H9 (cell line): Measurements from ENCODE around the gene NOXA1. TPM values are rescaled to one million over a fixed set of nuclear protein-coding genes. Genes with fewer than 3 reads are reported as not detected.

ENCODE experiments used
- DNase-seq: peaks from one replicate; pipeline ENCODE4 v3.0.0-alpha.2; 2017
- H2AFZ ChIP-seq: one replicate; pipeline ENCODE4 v1.6.1; 2013; ENCODE audit warnings: mild to moderate bottlenecking, low read length, control low read depth, moderate library complexity
- H2AK5ac ChIP-seq: 2 replicates; pipeline ENCODE4 v1.6.1; 2013; ENCODE audit warnings: low read length, control low read depth, mixed read lengths; ENCODE audit not compliant: insufficient read length
- H2BK120ac ChIP-seq: one replicate; pipeline ENCODE4 v1.6.1; 2013; ENCODE audit warnings: low read depth, mild to moderate bottlenecking, low read length, control low read depth, inconsistent platforms; ENCODE audit not compliant: poor library complexity, severe bottlenecking
- H2BK12ac ChIP-seq: 2 replicates; pipeline ENCODE4 v1.6.1; 2013; ENCODE audit warnings: low read length, control low read depth, mixed read lengths, low read depth; ENCODE audit not compliant: insufficient read length
- H2BK15ac ChIP-seq: 2 replicates; pipeline ENCODE4 v1.6.1; 2013; ENCODE audit warnings: low read depth, low read length, control low read depth
- H2BK20ac ChIP-seq: one replicate; pipeline ENCODE4 v1.6.1; 2013; ENCODE audit warnings: low read depth, mild to moderate bottlenecking, low read length, control low read depth, inconsistent platforms; ENCODE audit not compliant: poor library complexity, severe bottlenecking
- H2BK5ac ChIP-seq: 2 replicates; pipeline ENCODE4 v1.6.1; 2013; ENCODE audit warnings: low read length, control low read depth, mixed read lengths; ENCODE audit not compliant: insufficient read length
- H3K14ac ChIP-seq: 2 replicates; pipeline ENCODE4 v1.6.1; 2013; ENCODE audit warnings: low read length, control low read depth; ENCODE audit not compliant: insufficient read depth
- H3K18ac ChIP-seq: 2 replicates; pipeline ENCODE4 v1.6.1; 2013; ENCODE audit warnings: low read depth, mild to moderate bottlenecking, mixed read lengths, low read length, control low read depth; ENCODE audit not compliant: insufficient read length
- H3K23ac ChIP-seq: 2 replicates; pipeline ENCODE4 v1.6.1; 2013; ENCODE audit warnings: low read length, control low read depth, mixed read lengths, low read depth; ENCODE audit not compliant: insufficient read length
- H3K23me2 ChIP-seq: 2 replicates; pipeline ENCODE4 v1.6.1; 2013; ENCODE audit warnings: low read depth, mild to moderate bottlenecking, mixed read lengths, low read length, control low read depth; ENCODE audit not compliant: insufficient read length, poor library complexity, severe bottlenecking
- H3K27ac ChIP-seq: 2 replicates; pipeline ENCODE4 v1.5.1; 2013; ENCODE audit warnings: low read length, control low read depth, mixed read lengths, low read depth; ENCODE audit not compliant: insufficient read length
- H3K27me3 ChIP-seq: 2 replicates; pipeline ENCODE4 v1.6.1; 2013; ENCODE audit warnings: low read length, control low read depth, inconsistent platforms; ENCODE audit not compliant: insufficient read depth
- H3K4ac ChIP-seq: 2 replicates; pipeline ENCODE4 v1.6.1; 2013; ENCODE audit warnings: low read depth, mild to moderate bottlenecking, control low read depth, inconsistent platforms, low read length, moderate library complexity
- H3K4me1 ChIP-seq: 2 replicates; pipeline ENCODE4 v1.6.1; 2013; ENCODE audit warnings: low read length, control low read depth, inconsistent platforms; ENCODE audit not compliant: insufficient read depth
- H3K4me2 ChIP-seq: 2 replicates; pipeline ENCODE4 v1.6.1; 2013; ENCODE audit warnings: low read length, control low read depth, mixed read lengths; ENCODE audit not compliant: insufficient read length, insufficient read depth
- H3K56ac ChIP-seq: 2 replicates; pipeline ENCODE4 v1.6.1; 2013; ENCODE audit warnings: low read depth, mild to moderate bottlenecking, mixed read lengths, low read length, control low read depth; ENCODE audit not compliant: insufficient read length
- H3K79me1 ChIP-seq: 2 replicates; pipeline ENCODE4 v1.6.1; 2013; ENCODE audit warnings: low read depth, mild to moderate bottlenecking, moderate library complexity, low read length, control low read depth, inconsistent platforms; ENCODE audit not compliant: insufficient read depth, poor library complexity, severe bottlenecking
- H3K79me2 ChIP-seq: 2 replicates; pipeline ENCODE4 v1.6.1; 2013; ENCODE audit warnings: low read length, control low read depth, inconsistent platforms; ENCODE audit not compliant: insufficient read depth
- H3K9ac ChIP-seq: 2 replicates; pipeline ENCODE4 v1.6.1; 2013; ENCODE audit warnings: low read length, control low read depth, mixed read lengths; ENCODE audit not compliant: insufficient read length; ENCODE audit errors: extremely low read depth
- H3K9me3 ChIP-seq: one replicate; pipeline ENCODE4 v1.6.1; 2013; ENCODE audit warnings: low read depth, low read length, inconsistent platforms; ENCODE audit not compliant: control insufficient read depth
- H3T11ph ChIP-seq: one replicate; pipeline ENCODE4 v1.6.1; 2013; ENCODE audit warnings: mild to moderate bottlenecking, low read length, control low read depth, inconsistent platforms
- H4K20me1 ChIP-seq: one replicate; pipeline ENCODE4 v1.6.1; 2013; ENCODE audit not compliant: control insufficient read depth, insufficient read length, insufficient read depth
- H4K5ac ChIP-seq: 2 replicates; pipeline ENCODE4 v1.6.1; 2013; ENCODE audit warnings: low read depth, mild to moderate bottlenecking, mixed read lengths, low read length, control low read depth; ENCODE audit not compliant: insufficient read length
- H4K8ac ChIP-seq: replicated peaks from 2 replicates; pipeline ENCODE4 v1.6.1; 2013; ENCODE audit warnings: low read length, control low read depth, mixed read lengths, low read depth; ENCODE audit not compliant: insufficient read length
- H4K91ac ChIP-seq: 2 replicates; pipeline ENCODE4 v1.6.1; 2013; ENCODE audit warnings: low read depth, mild to moderate bottlenecking, moderate library complexity, mixed read lengths, low read length, control low read depth; ENCODE audit not compliant: insufficient read length
- H3K27ac Mint-ChIP-seq, 3 experiments: 2 replicates in 2 of 3; 3 replicates in 1 of 3; pipeline ENCODE4 v1.8.0; 2020 to 2021; ENCODE audit warnings: mixed read lengths in 3 of 3, mild to moderate bottlenecking in 1 of 3, moderate library complexity in 1 of 3
- H3K27me3 Mint-ChIP-seq: 2 replicates; pipeline ENCODE4 v1.8.0; 2021; ENCODE audit warnings: low read depth, mild to moderate bottlenecking, moderate library complexity, mixed read lengths
- H3K36me3 Mint-ChIP-seq, 3 experiments: 2 replicates in 2 of 3; 3 replicates in 1 of 3; pipeline ENCODE4 v1.8.0; 2020 to 2021; ENCODE audit warnings: low read depth in 3 of 3, mixed read lengths in 3 of 3; ENCODE audit not compliant: insufficient read depth in 1 of 3
- H3K4me1 Mint-ChIP-seq, 2 experiments: 2 replicates each; pipeline ENCODE4 v1.8.0; 2020; ENCODE audit warnings: mixed read lengths in 2 of 2
- H3K4me3 Mint-ChIP-seq, 2 experiments: 2 replicates in 1 of 2; 3 replicates in 1 of 2; pipeline ENCODE4 v1.8.0; 2020 to 2021; ENCODE audit warnings: mild to moderate bottlenecking in 2 of 2, mixed read lengths in 2 of 2, moderate library complexity in 1 of 2
- H3K9me3 Mint-ChIP-seq, 2 experiments: 2 replicates in 1 of 2; 3 replicates in 1 of 2; pipeline ENCODE4 v1.8.0; 2020; ENCODE audit warnings: mild to moderate bottlenecking in 2 of 2, mixed read lengths in 2 of 2, moderate library complexity in 1 of 2
- WGBS: extraction: QIAGEN DNeasy Blood & Tissue Kit; methylation state at CpG from one replicate; pipeline ENCODE4 v1.1.7; 2013; ENCODE audit warnings: missing lambda C conversion rate, low lambda C conversion rate, mixed read lengths; ENCODE audit not compliant: insufficient read length; ENCODE audit errors: extremely low coverage; 5-methylcytosine and 5-hydroxymethylcytosine counted together
- total RNA-seq: library from RNA; stranded (reverse); gene quantifications from 2 replicates; pipeline ENCODE4 v1.2.1, GENCODE V29; 2021
- TF ChIP-seq, protein P1 (sequence below): fragments of 200-600 bp; sonication (generic); conservative IDR thresholded peaks from 3 replicates; pipeline ENCODE4 v1.8.0; 2021; ENCODE audit warnings: antibody characterized with exemption, mild to moderate bottlenecking

Gene NOXA1
- total RNA-seq, 1 experiment from 2014 or later: 2.0 TPM

DNA sequence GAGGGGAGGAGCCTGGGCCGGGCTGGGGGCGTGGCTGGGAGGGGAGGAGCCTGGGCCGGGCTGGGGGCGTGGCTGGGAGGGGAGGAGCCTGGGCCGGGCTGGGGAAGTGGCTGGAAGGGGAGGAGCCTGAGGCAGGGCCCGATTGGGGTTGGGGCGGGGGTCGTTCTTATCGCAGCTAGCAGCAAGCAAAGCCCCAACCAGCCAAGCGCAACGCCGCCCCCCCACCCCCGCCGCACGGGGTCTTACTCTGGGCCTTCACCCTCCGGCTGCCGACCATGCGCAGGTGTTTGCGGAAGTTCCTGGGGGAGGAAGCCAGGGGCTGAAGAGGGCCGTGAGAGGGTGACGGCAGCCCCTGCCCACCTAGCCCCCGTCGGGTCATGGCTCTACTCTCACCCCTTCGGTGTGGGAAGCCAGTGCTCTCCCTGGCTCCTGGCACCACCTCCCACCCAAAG lies 31.0 kb downstream of the NOXA1 start:
- H3K4me3 Mint-ChIP-seq: peak overlapping the region; percentile 60 to 72
- peak; percentile 80 for DNase-seq

More for the DNA sequence above, 31.0 kb downstream of the NOXA1 start:
- Histone ChIP-seq H2BK15ac (no peak overlapping the region), H2BK120ac (no peak overlapping the region), H2BK20ac (no peak overlapping the region), H3K79me1 (no peaks in the 10 kb centered on the region), H2BK5ac (no peak overlapping the region), H3K27me3 (no peaks in the 10 kb centered on the region), H3K4me2 (peak overlapping the region; percentile 45), H2AFZ (no peak overlapping the region), H3K56ac (no peak overlapping the region), H3K4ac (no peak overlapping the region), H3K18ac (peak overlapping the region; percentile 81), H3K23ac (no peak overlapping the region), H4K8ac (no peak overlapping the region), H3T11ph (no peak overlapping the region), H2BK12ac (no peak overlapping the region), H3K14ac (peak overlapping the region; percentile 79), H3K79me2 (no peaks in the 10 kb centered on the region), H2AK5ac (no peak overlapping the region), H3K9me3 (no peaks in the 10 kb centered on the region), H4K5ac (no peak overlapping the region), H4K20me1 (peaks cover 6% of the 10 kb centered on the region), H3K4me1 (no peaks in the 10 kb centered on the region), H3K23me2 (peaks cover 4% of the 10 kb centered on the region), H3K9ac (no peak overlapping the region), H4K91ac (no peak overlapping the region), H3K27ac (no peak overlapping the region)
- peaks cover 0 to 31% (median 15%) of the 10 kb centered on the region in 3 experiments; a peak in 5 of 7 replicates for H3K36me3 Mint-ChIP-seq
- peak overlapping the region in 2 of 3 experiments; percentile 81 to 82; a peak in 2 of 7 replicates for H3K27ac Mint-ChIP-seq
- no peaks in the 10 kb centered on the region for H3K27me3 Mint-ChIP-seq
- TF ChIP-seq, protein P1, sequence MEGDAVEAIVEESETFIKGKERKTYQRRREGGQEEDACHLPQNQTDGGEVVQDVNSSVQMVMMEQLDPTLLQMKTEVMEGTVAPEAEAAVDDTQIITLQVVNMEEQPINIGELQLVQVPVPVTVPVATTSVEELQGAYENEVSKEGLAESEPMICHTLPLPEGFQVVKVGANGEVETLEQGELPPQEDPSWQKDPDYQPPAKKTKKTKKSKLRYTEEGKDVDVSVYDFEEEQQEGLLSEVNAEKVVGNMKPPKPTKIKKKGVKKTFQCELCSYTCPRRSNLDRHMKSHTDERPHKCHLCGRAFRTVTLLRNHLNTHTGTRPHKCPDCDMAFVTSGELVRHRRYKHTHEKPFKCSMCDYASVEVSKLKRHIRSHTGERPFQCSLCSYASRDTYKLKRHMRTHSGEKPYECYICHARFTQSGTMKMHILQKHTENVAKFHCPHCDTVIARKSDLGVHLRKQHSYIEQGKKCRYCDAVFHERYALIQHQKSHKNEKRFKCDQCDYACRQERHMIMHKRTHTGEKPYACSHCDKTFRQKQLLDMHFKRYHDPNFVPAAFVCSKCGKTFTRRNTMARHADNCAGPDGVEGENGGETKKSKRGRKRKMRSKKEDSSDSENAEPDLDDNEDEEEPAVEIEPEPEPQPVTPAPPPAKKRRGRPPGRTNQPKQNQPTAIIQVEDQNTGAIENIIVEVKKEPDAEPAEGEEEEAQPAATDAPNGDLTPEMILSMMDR: no peak
- H3K9me3 Mint-ChIP-seq: no peaks in the 10 kb centered on the region
- peaks cover 5 to 14% of the 10 kb centered on the region in 2 experiments; a peak in 3 of 4 replicates for H3K4me1 Mint-ChIP-seq
- WGBS: no CpG with 5 or more reads among the region's 24 CpGs
